Parathyroid adenoma (tissue), 2 donors: ENCODE measurements around the gene GPRIN2.

ENCODE experiments used
- H2AFZ ChIP-seq: fragments of 300-600 bp; sonication (generic); one replicate; pipeline ENCODE4 v1.7.0; 2017; ENCODE audit warnings: antibody characterized with exemption, mild to moderate bottlenecking
- H3K27ac ChIP-seq: fragments of 300-600 bp; sonication (generic); one replicate; pipeline ENCODE4 v1.7.0; 2017
- H3K27me3 ChIP-seq: fragments of 300-600 bp; sonication (generic); one replicate; pipeline ENCODE4 v1.7.0; 2017; ENCODE audit warnings: low read length; ENCODE audit not compliant: control insufficient read depth, insufficient read depth
- H3K36me3 ChIP-seq: fragments of 300-600 bp; sonication (generic); one replicate; pipeline ENCODE4 v1.7.0; 2017; ENCODE audit warnings: low read length; ENCODE audit not compliant: control insufficient read depth, insufficient read depth
- H3K4me1 ChIP-seq: fragments of 300-600 bp; sonication (generic); one replicate; pipeline ENCODE4 v1.7.0; 2017; ENCODE audit warnings: control low read depth
- H3K4me2 ChIP-seq: fragments of 300-600 bp; sonication (generic); one replicate; pipeline ENCODE4 v1.7.0; 2017; ENCODE audit warnings: low read length
- H3K4me3 ChIP-seq: fragments of 300-600 bp; sonication (generic); one replicate; pipeline ENCODE4 v1.7.0; 2017; ENCODE audit warnings: low read depth, low read length
- H3K79me2 ChIP-seq: fragments of 300-600 bp; sonication (generic); one replicate; pipeline ENCODE4 v1.7.0; 2017; ENCODE audit warnings: control low read depth
- H3K9ac ChIP-seq: fragments of 300-600 bp; sonication (generic); one replicate; pipeline ENCODE4 v1.7.0; 2017; ENCODE audit warnings: mild to moderate bottlenecking
- H3K9me3 ChIP-seq: fragments of 300-600 bp; sonication (generic); one replicate; pipeline ENCODE4 v1.7.0; 2017; ENCODE audit warnings: low read length; ENCODE audit not compliant: control insufficient read depth
- TF ChIP-seq, protein P1 (sequence below): fragments of 300-600 bp; sonication (generic); IDR thresholded peaks from one replicate; pipeline ENCODE4 v1.7.0; 2017; ENCODE audit warnings: antibody characterized with exemption, mild to moderate bottlenecking
- donor health status: primary hyperparathyroidism.

Gene GPRIN2

DNA sequence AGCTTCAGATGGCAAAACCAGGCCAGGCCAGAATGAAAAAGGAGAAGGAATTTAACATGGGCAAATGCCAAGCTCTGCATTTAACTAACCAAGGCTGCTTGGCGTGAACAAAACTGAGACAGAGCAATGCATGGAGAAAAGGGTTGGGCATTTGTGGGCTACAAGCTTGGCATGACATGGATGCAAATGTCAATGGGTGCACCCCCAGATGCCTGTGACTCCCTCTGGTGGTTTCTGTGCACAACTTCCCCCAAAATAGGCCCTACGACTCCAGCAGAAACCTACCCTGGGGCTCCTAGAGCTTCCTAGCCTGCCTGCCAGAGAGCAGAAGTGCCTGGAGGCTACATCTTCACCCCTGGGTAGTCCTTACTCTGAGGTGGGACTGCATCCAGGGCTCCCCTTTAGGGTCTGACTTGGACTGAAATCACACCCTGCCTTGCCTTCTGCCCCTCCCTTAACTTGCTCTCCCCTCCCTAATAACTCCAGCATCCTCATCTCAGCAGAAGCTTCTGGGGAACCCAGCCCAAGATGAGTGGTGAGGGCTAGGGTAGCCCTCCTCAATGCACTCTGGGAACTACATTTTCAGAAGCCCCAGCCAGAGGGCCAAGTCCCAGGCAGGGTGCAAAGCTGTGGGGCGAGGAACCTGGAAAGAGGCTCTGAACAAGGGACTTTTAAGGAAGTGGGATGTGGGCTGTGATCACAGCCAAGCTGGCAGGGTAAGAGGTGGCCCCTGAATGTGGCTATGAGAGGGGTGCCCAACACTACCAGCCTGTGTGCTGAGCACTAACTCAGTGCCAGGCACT lies 11.3 kb downstream of the GPRIN2 start:
- no peaks in the 10 kb centered on the region for H3K79me2 ChIP-seq
- no peak overlapping the region for H3K27ac ChIP-seq
- no peaks in the 10 kb centered on the region for H3K9me3 ChIP-seq
- no peak overlapping the region for H3K4me2 ChIP-seq
- no peak overlapping the region for H2AFZ ChIP-seq
- no peak overlapping the region for H3K9ac ChIP-seq
- H3K4me1 ChIP-seq: peaks cover 11% of the 10 kb centered on the region
- no peak overlapping the region for H3K4me3 ChIP-seq
- H3K27me3 ChIP-seq: no peaks in the 10 kb centered on the region
- no peaks in the 10 kb centered on the region for H3K36me3 ChIP-seq
- TF ChIP-seq, protein P1, sequence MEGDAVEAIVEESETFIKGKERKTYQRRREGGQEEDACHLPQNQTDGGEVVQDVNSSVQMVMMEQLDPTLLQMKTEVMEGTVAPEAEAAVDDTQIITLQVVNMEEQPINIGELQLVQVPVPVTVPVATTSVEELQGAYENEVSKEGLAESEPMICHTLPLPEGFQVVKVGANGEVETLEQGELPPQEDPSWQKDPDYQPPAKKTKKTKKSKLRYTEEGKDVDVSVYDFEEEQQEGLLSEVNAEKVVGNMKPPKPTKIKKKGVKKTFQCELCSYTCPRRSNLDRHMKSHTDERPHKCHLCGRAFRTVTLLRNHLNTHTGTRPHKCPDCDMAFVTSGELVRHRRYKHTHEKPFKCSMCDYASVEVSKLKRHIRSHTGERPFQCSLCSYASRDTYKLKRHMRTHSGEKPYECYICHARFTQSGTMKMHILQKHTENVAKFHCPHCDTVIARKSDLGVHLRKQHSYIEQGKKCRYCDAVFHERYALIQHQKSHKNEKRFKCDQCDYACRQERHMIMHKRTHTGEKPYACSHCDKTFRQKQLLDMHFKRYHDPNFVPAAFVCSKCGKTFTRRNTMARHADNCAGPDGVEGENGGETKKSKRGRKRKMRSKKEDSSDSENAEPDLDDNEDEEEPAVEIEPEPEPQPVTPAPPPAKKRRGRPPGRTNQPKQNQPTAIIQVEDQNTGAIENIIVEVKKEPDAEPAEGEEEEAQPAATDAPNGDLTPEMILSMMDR: peak; percentile 29

DNA sequence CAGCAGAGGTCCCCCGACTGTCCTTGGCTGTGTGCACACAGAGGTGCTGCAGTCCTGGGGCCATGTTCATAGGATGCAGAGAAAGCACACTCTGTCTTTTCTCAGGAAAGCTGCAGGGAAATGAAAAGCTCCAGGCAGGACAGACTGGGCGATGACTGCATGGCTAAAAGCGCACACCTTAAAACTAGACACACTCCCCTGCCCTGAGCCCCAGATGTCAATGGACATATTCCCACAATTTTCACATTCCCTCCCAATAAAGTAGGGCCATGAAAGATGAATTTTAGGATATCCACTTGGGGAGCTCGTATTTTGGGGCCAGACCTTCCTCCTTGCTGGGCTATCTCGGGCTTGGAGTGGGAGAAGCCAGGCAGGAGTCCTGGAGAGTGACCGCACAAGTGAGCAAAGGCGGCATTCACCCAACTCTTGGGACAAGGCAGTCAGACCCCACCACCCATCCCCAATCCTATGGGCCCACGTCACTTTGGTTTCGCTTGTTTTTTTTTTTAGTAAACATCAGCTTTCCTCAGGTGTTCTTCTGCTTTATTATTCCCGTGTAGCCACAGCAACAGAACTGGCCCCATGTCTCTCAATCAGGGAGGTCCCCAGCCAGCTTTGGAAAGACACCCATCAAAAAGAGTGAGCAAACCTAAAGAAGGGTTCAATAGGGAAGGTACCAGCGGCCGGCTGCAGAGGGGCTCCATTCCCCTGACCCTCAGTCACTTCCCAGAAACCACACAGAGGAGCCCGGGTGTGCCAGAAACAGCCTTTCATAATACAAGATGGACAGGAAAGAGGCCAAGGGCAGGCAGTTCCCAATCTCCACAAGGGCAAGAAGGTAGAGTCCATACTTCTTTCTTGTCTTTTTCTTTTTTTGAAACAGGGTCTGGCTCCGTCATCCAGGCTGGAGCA lies 12.7 kb downstream of the GPRIN2 start:
- Histone ChIP-seq H3K36me3 (no peaks in the 10 kb centered on the region), H3K9me3 (no peaks in the 10 kb centered on the region), H3K4me2 (no peak overlapping the region), H2AFZ (no peak overlapping the region), H3K9ac (no peak overlapping the region), H3K4me3 (no peak overlapping the region), H3K4me1 (peaks cover 11% of the 10 kb centered on the region), H3K27ac (no peak overlapping the region), H3K27me3 (no peaks in the 10 kb centered on the region), H3K79me2 (no peaks in the 10 kb centered on the region)
- TF ChIP-seq, protein P1: no peak

DNA sequence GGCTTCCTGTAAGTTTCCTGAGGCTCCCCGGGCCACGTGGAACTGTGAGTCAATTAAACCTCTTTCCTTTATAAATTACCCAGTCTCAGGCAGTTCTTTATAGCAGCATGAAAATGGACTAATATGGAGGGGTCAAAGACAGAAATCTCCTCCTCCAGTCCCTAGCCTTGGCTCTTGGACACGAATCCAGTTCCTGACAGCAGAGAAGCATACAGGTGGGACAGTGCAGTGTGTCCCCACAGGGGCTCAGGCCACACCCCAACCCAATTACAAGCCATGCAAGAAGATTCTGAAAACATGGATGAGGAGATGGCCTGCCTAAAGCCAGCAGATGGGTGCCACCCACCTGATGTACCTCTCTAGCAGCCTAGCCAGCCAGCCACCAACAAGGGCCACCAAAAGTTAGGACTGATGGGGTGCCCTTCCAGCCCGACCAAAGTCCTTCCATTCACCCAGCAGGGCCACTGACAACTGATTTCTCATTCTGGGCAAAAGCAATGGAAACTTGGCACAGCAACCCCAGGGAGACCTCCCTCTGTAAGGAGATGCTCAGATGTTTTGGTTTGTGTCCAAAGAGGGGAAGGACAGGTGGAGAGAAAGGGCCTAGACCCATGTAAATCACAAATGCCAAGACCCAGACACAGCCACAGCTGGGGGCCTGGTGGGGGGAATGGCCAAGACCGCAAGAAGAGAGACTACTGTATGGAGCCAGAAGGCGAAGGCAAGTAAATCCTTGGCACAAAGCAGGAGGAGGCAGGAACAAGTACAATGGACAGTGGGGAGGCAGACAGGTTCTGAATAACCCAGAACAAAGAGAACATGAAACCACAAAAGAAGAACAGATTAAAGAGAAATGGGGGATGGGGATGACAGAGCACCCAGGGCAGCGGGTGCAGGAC lies 13.6 kb downstream of the GPRIN2 start:
- peaks cover 11% of the 10 kb centered on the region for H3K4me1 ChIP-seq
- no peak overlapping the region for H2AFZ ChIP-seq
- H3K4me3 ChIP-seq: no peak overlapping the region
- H3K79me2 ChIP-seq: no peaks in the 10 kb centered on the region
- no peak overlapping the region for H3K27ac ChIP-seq
- TF ChIP-seq, protein P1: no peak
- no peaks in the 10 kb centered on the region for H3K27me3 ChIP-seq
- H3K9me3 ChIP-seq: no peaks in the 10 kb centered on the region
- H3K36me3 ChIP-seq: no peaks in the 10 kb centered on the region
- H3K4me2 ChIP-seq: no peak overlapping the region
- no peak overlapping the region for H3K9ac ChIP-seq

DNA sequence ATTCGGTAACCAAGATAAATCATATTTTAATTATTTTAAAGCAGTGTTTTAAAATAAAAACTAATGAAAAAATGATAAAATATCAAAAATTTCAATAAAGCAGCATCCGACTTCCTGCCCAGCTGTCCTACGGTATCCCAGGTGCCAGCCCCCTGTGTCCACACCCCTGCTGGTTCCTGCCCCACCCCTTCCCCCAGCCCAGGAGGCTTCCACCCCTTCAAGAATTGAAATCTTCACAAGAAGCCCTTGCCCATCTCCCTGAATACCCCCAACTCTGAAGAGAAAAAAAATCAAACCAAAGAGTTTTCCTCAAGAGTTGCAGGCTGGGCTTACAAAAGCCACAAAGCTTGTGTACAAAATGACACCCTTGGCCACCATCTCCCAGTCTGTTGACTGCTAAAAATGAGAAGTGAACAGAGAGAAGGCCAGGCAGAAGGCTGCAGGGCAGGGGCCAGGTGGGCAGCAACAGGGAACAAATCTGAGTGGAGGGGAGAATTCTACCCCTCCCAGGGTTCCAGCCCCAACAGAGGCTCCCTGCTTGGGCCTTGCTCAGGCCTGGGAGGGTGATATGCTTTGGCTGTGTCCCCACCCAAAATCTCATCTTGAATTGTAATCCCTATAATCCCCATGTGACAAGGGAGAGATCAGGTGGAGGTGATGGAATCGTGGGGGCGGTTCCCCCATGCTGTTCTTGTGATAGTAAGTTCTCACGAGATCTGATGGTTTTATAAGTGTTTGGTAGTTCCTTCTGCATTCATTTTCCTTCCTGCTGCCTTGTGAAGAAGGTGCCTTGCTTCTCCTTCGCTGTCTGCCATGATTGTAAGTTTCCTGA lies 14.5 kb downstream of the GPRIN2 start:
- Histone ChIP-seq H3K4me1 (peaks cover 11% of the 10 kb centered on the region), H3K27ac (no peak overlapping the region), H3K9ac (no peak overlapping the region), H2AFZ (no peak overlapping the region), H3K36me3 (no peaks in the 10 kb centered on the region), H3K4me2 (no peak overlapping the region), H3K4me3 (no peak overlapping the region), H3K79me2 (no peaks in the 10 kb centered on the region), H3K27me3 (no peaks in the 10 kb centered on the region), H3K9me3 (no peaks in the 10 kb centered on the region)
- TF ChIP-seq, protein P1: no peak
